Neural cell (in vitro differentiated cells): ENCODE measurements around the gene KCNK7. TPM values are rescaled to one million over a fixed set of nuclear protein-coding genes. Genes with fewer than 3 reads are reported as not detected.

Experiments
- H2AFZ ChIP-seq: fragments of 200-600, 300-800 bp; sonication (generic), shearing (Covaris generic); 2 replicates; pipeline ENCODE4 v1.6.0; 2014; ENCODE audit warnings: low read depth, mild to moderate bottlenecking, antibody characterized with exemption, low read length, moderate library complexity
- H3F3A ChIP-seq: fragments of 200-600 bp; shearing (Covaris generic); 2 replicates; pipeline ENCODE4 v1.6.1; 2016; ENCODE audit warnings: mild to moderate bottlenecking, moderate library complexity, mixed read lengths, antibody characterized with exemption, low read length; ENCODE audit not compliant: insufficient read depth, poor library complexity, severe bottlenecking
- H3K27ac ChIP-seq: fragments of 200-600, 300-800 bp; sonication (generic), shearing (Covaris generic); 2 replicates; pipeline ENCODE4 v1.5.1; 2014; ENCODE audit warnings: mild to moderate bottlenecking, low read length, moderate library complexity
- H3K27me3 ChIP-seq: fragments of 300-800, 200-600 bp; sonication (generic), shearing (Covaris generic); 2 replicates; pipeline ENCODE4 v1.6.0; 2014; ENCODE audit warnings: mild to moderate bottlenecking, low read depth, low read length, moderate library complexity; ENCODE audit not compliant: insufficient read depth
- H3K36me3 ChIP-seq: fragments of 300-800, 200-600 bp; sonication (generic), shearing (Covaris generic); 2 replicates; pipeline ENCODE4 v1.5.1; 2014; ENCODE audit warnings: mild to moderate bottlenecking, antibody characterized with exemption, low read length, moderate library complexity; ENCODE audit not compliant: insufficient read depth
- H3K4me2 ChIP-seq: fragments of 300-800, 200-600 bp; sonication (generic), shearing (Covaris generic); 2 replicates; pipeline ENCODE4 v1.6.0; 2014; ENCODE audit warnings: mild to moderate bottlenecking, low read length
- H3K4me3 ChIP-seq: fragments of 300-800, 200-600 bp; sonication (generic), shearing (Covaris generic); 2 replicates; pipeline ENCODE4 v1.5.1; 2014; ENCODE audit warnings: mild to moderate bottlenecking, low read length, moderate library complexity
- H3K79me2 ChIP-seq: fragments of 200-600 bp; shearing (Covaris generic); replicated peaks from 2 replicates; pipeline ENCODE4 v1.6.0; 2014; ENCODE audit warnings: mild to moderate bottlenecking, low read length, moderate library complexity; ENCODE audit not compliant: insufficient read depth
- H3K9ac ChIP-seq: fragments of 300-800, 200-600 bp; sonication (generic), shearing (Covaris generic); 2 replicates; pipeline ENCODE4 v1.6.1; 2016; ENCODE audit warnings: mild to moderate bottlenecking, low read length, mixed read lengths
- H3K9me2 ChIP-seq: fragments of 200-600 bp; shearing (Covaris generic); 2 replicates; pipeline ENCODE4 v1.6.1; 2016; ENCODE audit warnings: mild to moderate bottlenecking, low read length, mixed read lengths; ENCODE audit not compliant: insufficient read depth
- H3K9me3 ChIP-seq: fragments of 200-600, 300-800 bp; sonication (generic), shearing (Covaris generic); 2 replicates; pipeline ENCODE4 v1.6.1; 2016; ENCODE audit warnings: mild to moderate bottlenecking, mixed run types, low read length, moderate library complexity, mixed read lengths
- H4K20me1 ChIP-seq: fragments of 200-600 bp; shearing (Covaris generic); 2 replicates; pipeline ENCODE4 v1.6.1; 2016; ENCODE audit warnings: mild to moderate bottlenecking, mixed run types; ENCODE audit not compliant: insufficient read depth
- CTCF ChIP-seq: fragments of 450-650 bp; IDR thresholded peaks from 2 replicates; pipeline ENCODE4 v1.5.1; 2014; ENCODE audit warnings: antibody characterized with exemption, mild to moderate bottlenecking, moderate library complexity; ENCODE audit not compliant: poor library complexity, severe bottlenecking
- EP300 ChIP-seq: fragments of 450-650 bp; conservative IDR thresholded peaks from 2 replicates; pipeline ENCODE4 v1.6.1; 2014; ENCODE audit warnings: antibody characterized with exemption, mild to moderate bottlenecking, moderate library complexity; ENCODE audit not compliant: poor library complexity, severe bottlenecking
- MXI1 ChIP-seq: fragments of 450-650 bp; conservative IDR thresholded peaks from 2 replicates; pipeline ENCODE4 v1.6.1; 2014; ENCODE audit warnings: antibody characterized with exemption, mild to moderate bottlenecking; ENCODE audit not compliant: poor library complexity, severe bottlenecking
- POLR2AphosphoS5 ChIP-seq: IDR thresholded peaks from 2 replicates; pipeline ENCODE4 v1.6.1; 2012
- RAD21 ChIP-seq: fragments of 450-650 bp; conservative IDR thresholded peaks from 2 replicates; pipeline ENCODE4 v1.6.1; 2014; ENCODE audit warnings: antibody characterized with exemption, mild to moderate bottlenecking, moderate library complexity
- REST ChIP-seq: IDR thresholded peaks from 2 replicates; pipeline ENCODE4 v1.6.1; 2012; ENCODE audit warnings: borderline replicate concordance
- SMC3 ChIP-seq: fragments of 450-650 bp; conservative IDR thresholded peaks from 2 replicates; pipeline ENCODE4 v1.6.1; 2014; ENCODE audit warnings: antibody characterized with exemption, mild to moderate bottlenecking, moderate library complexity; ENCODE audit not compliant: poor library complexity
- TAF1 ChIP-seq: IDR thresholded peaks from 2 replicates; pipeline ENCODE4 v1.6.1; 2012; ENCODE audit warnings: low read depth
- polyA plus RNA-seq: library from polyadenylated mRNA; depleted of rRNA; stranded (reverse); fragments of >200 nt; gene quantifications from 2 replicates; pipeline ENCODE4 v1.2.3, GENCODE V29; 2014

Gene KCNK7
- polyA plus RNA-seq, 1 donor from 2014 or later: 1.1 TPM

GRCh38 chr11:65637794-65638419 lies 42.3 kb upstream of the KCNK7 start, which contains the start of gene SIPA1:
SIPA1 (plus strand) TSS chr11:65638101; CDS start chr11:65640922, 2,821 bp downstream.
- Histone ChIP-seq H3K4me3 (peak within 1 kb of the TSS; percentile 60), H3K79me2 (no peaks in the 10 kb centered on the region), H4K20me1 (no peaks in the 10 kb centered on the region), H3K27me3 (no peaks in the 10 kb centered on the region), H3K36me3 (peaks cover 4% of the 10 kb centered on the region), H3K9ac (peak within 1 kb of the TSS; percentile 18), H3K9me3 (no peaks in the 10 kb centered on the region), H3K27ac (no peak within 1 kb of the TSS), H3K9me2 (no peaks in the 10 kb centered on the region), H2AFZ (no peak within 1 kb of the TSS), H3F3A (no peaks in the 10 kb centered on the region), H3K4me2 (no peak within 1 kb of the TSS)
- TF ChIP-seq RAD21 (peak; percentile 26), EP300 (no peak), SMC3 (peak; percentile 44), CTCF (peak; percentile 55)

- H3K27ac ChIP-seq: no peak overlapping the region
- no peak overlapping the region for H2AFZ ChIP-seq
- H3F3A ChIP-seq: no peaks in the 10 kb centered on the region
- no peaks in the 10 kb centered on the region for H3K9me2 ChIP-seq
- H3K36me3 ChIP-seq: peaks cover 4% of the 10 kb centered on the region
- TF ChIP-seq MXI1 (no peak), TAF1 (no peak), SMC3 (no peak), CTCF (no peak), POLR2AphosphoS5 (no peak), REST (no peak)
- no peaks in the 10 kb centered on the region for H4K20me1 ChIP-seq
- no peak overlapping the region for H3K4me2 ChIP-seq
- H3K9ac ChIP-seq: no peak overlapping the region
- no peaks in the 10 kb centered on the region for H3K9me3 ChIP-seq
- no peaks in the 10 kb centered on the region for H3K79me2 ChIP-seq
- H3K27me3 ChIP-seq: no peaks in the 10 kb centered on the region
- H3K4me3 ChIP-seq: peak overlapping the region; percentile 60
These were observed 41.5 kb upstream of the KCNK7 start for GRCh38 chr11:65637032-65637557.
